Osteocyte (in vitro differentiated cells): ENCODE data around the gene SHKBP1. TPM values are rescaled to one million over a fixed set of nuclear protein-coding genes. Genes with fewer than 3 reads are reported as not detected.

Source experiments
- DNase-seq: peaks from one replicate; pipeline ENCODE4 v3.0.0; 2021; ENCODE audit warnings: mixed read lengths; ENCODE audit not compliant: unreplicated experiment; ENCODE audit errors: extremely low spot score
- H3K27ac Mint-ChIP-seq: one replicate; pipeline ENCODE4 v1.8.0; 2021; ENCODE audit warnings: mild to moderate bottlenecking, mixed read lengths; ENCODE audit not compliant: unreplicated experiment
- H3K27me3 Mint-ChIP-seq: one replicate; pipeline ENCODE4 v1.8.0; 2021; ENCODE audit warnings: mixed read lengths; ENCODE audit not compliant: unreplicated experiment
- H3K36me3 Mint-ChIP-seq: one replicate; pipeline ENCODE4 v1.8.0; 2021; ENCODE audit warnings: mixed read lengths; ENCODE audit not compliant: unreplicated experiment
- H3K4me1 Mint-ChIP-seq: one replicate; pipeline ENCODE4 v1.8.0; 2021; ENCODE audit warnings: mixed read lengths; ENCODE audit not compliant: unreplicated experiment
- H3K4me3 Mint-ChIP-seq: one replicate; pipeline ENCODE4 v1.8.0; 2021; ENCODE audit warnings: mild to moderate bottlenecking, moderate library complexity, mixed read lengths; ENCODE audit not compliant: unreplicated experiment
- H3K9me3 Mint-ChIP-seq: one replicate; pipeline ENCODE4 v1.8.0; 2021; ENCODE audit warnings: mixed read lengths; ENCODE audit not compliant: unreplicated experiment
- CTCF ChIP-seq: fragments of 200-600 bp; sonication (generic); IDR thresholded peaks from 2 replicates; pipeline ENCODE4 v1.5.0; 2021; ENCODE audit warnings: antibody characterized with exemption, mild to moderate bottlenecking, moderate library complexity
- total RNA-seq: library from RNA; stranded (reverse); gene quantifications from 2 replicates; pipeline ENCODE4 v1.2.1, GENCODE V29; 2021

SHKBP1 gene
- total RNA-seq, 1 donor from 2014 or later, result 53.8 TPM

DNA sequence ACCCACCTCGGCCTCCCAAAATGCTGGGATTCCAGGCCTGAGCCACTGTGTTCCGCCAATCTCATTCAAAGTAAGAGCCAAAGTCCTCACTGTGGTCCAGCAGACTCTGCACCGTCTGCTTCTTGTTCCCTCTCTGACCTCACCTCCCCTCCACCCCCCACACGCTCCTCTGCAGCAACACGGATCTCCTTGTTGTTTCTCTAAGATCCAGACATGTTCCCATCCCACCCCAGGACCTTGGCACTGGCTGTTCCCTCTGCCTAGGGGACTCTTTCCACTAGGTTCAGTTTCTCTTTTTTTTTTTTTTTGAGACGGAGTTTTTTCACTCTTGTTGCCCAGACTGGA, 62.9 kb downstream of the SHKBP1 start:
- peaks cover 4% of the 10 kb centered on the region for H3K27me3 Mint-ChIP-seq
- no peaks in the 10 kb centered on the region for H3K36me3 Mint-ChIP-seq
- H3K4me3 Mint-ChIP-seq, result no peak overlapping the region
- peaks cover 38% of the 10 kb centered on the region for H3K4me1 Mint-ChIP-seq
- no peak for DNase-seq
- TF ChIP-seq CTCF, result no peak
- H3K9me3 Mint-ChIP-seq, result no peaks in the 10 kb centered on the region
- H3K27ac Mint-ChIP-seq, result no peak overlapping the region

GRCh38 chr19:40640744-40641143, 64.1 kb downstream of the SHKBP1 start:
- TF ChIP-seq CTCF, result no peak
- H3K4me3 Mint-ChIP-seq, result peak overlapping the region; percentile 52
- peaks cover 47% of the 10 kb centered on the region for H3K4me1 Mint-ChIP-seq
- H3K9me3 Mint-ChIP-seq, result no peaks in the 10 kb centered on the region
- no peaks in the 10 kb centered on the region for H3K27me3 Mint-ChIP-seq
- DNase-seq, result no peak
- peak overlapping the region; percentile 92 for H3K27ac Mint-ChIP-seq
- H3K36me3 Mint-ChIP-seq, result no peaks in the 10 kb centered on the region

Other genes with a start within 250 kb of the SHKBP1 start
- 13.1 and 16.6 TPM in 2 replicates for gene C19orf47, start 228.5 kb upstream of the SHKBP1 start, total RNA-seq
- gene PLD3, start 228.2 kb upstream of the SHKBP1 start, total RNA-seq, result 499 and 511 TPM in 2 replicates
- 0.21 and 0.29 TPM in 2 replicates for gene HIPK4, start 186.7 kb upstream of the SHKBP1 start, total RNA-seq
- gene PRX, start 163.5 kb upstream of the SHKBP1 start, total RNA-seq, result 5.0 and 5.7 TPM in 2 replicates
- gene SERTAD1, start 150.9 kb upstream of the SHKBP1 start, total RNA-seq, result 13.3 and 13.8 TPM in 2 replicates
- 31.4 and 33.4 TPM in 2 replicates for gene SERTAD3, start 132.5 kb upstream of the SHKBP1 start, total RNA-seq
- gene BLVRB, start 111.1 kb upstream of the SHKBP1 start, total RNA-seq, result 45.6 and 51.5 TPM in 2 replicates
- 0.48 and 0.63 TPM in 2 replicates for gene SPTBN4, start 109.9 kb upstream of the SHKBP1 start, total RNA-seq
- 85.9 and 93.6 TPM in 2 replicates for gene LTBP4, start 24.5 kb downstream of the SHKBP1 start, total RNA-seq
- gene NUMBL, start 113.8 kb downstream of the SHKBP1 start, total RNA-seq, result 63.2 and 67.1 TPM in 2 replicates
- 33.8 and 42.0 TPM in 2 replicates for gene COQ8B, start 140.0 kb downstream of the SHKBP1 start, total RNA-seq
- gene ITPKC, start 140.2 kb downstream of the SHKBP1 start, total RNA-seq, result 10.9 and 12.0 TPM in 2 replicates
- gene ACTMAP, start 173.6 kb downstream of the SHKBP1 start, total RNA-seq, result 14.6 and 17.0 TPM in 2 replicates
- gene SNRPA, start 174.3 kb downstream of the SHKBP1 start, total RNA-seq, result 48.0 and 53.2 TPM in 2 replicates
- 2.0 TPM in 1 of 2 replicates, not detected in the other for gene MIA, start 198.6 kb downstream of the SHKBP1 start, total RNA-seq
- gene RAB4B, start 201.4 kb downstream of the SHKBP1 start, total RNA-seq, result 19.7 and 20.4 TPM in 2 replicates
- gene EGLN2, start 222.3 kb downstream of the SHKBP1 start, total RNA-seq, result 94.3 and 104 TPM in 2 replicates